CD14-positive monocyte (primary cell): ENCODE results near the gene KMT2C. TPM values are rescaled to one million over a fixed set of nuclear protein-coding genes. Genes with fewer than 3 reads are reported as not detected.
A peak's percentile ranks its signal among the peaks of the same experiment; 100 is the strongest.
"Not testable (repeated sequence)": the region's sequence is repeated elsewhere in the genome, so short reads cannot be mapped to it uniquely, and the experiment has no call there.

ENCODE experiments used
- DNase-seq, 3 donors: peaks; one replicate each; pipeline ENCODE4 v3.0.0-alpha.2; 2011 to 2022
- H2AFZ ChIP-seq: 2 replicates; pipeline ENCODE4 v1.6.0; 2012; ENCODE audit warnings: mild to moderate bottlenecking, low read depth, low read length, inconsistent platforms; ENCODE audit not compliant: insufficient read depth, poor library complexity, severe bottlenecking
- H3K27ac ChIP-seq, 2 donors: 1 replicate in 1 of 2; 2 replicates in 1 of 2; pipeline ENCODE4 v1.5.1; 2012 to 2013; ENCODE audit warnings: low read length in 2 of 2, control low read depth in 1 of 2, inconsistent platforms in 1 of 2, low read depth in 1 of 2, mild to moderate bottlenecking in 1 of 2
- H3K27me3 ChIP-seq, 2 donors: one replicate each; pipeline versions ENCODE4 v1.6.0 to v1.6.1; 2011 to 2013; ENCODE audit warnings: low read length in 2 of 2; ENCODE audit not compliant: control insufficient read depth in 2 of 2, insufficient read depth in 2 of 2
- H3K36me3 ChIP-seq, 2 donors: replicated peaks in 1 of 2; 1 replicate in 1 of 2; 2 replicates in 1 of 2; pipeline versions ENCODE4 v1.5.1 to v1.6.1; 2012 to 2013; ENCODE audit warnings: low read length in 2 of 2, control low read depth in 1 of 2, inconsistent platforms in 1 of 2, mild to moderate bottlenecking in 1 of 2; ENCODE audit not compliant: insufficient read depth in 2 of 2, control insufficient read depth in 1 of 2
- H3K4me1 ChIP-seq, 2 donors: 1 replicate in 1 of 2; 2 replicates in 1 of 2; pipeline versions ENCODE4 v1.5.1 to v1.6.1; 2012 to 2013; ENCODE audit warnings: low read length in 2 of 2, control low read depth in 1 of 2, inconsistent platforms in 1 of 2, mild to moderate bottlenecking in 1 of 2, moderate library complexity in 1 of 2; ENCODE audit not compliant: insufficient read depth in 2 of 2, control insufficient read depth in 1 of 2
- H3K4me2 ChIP-seq: replicated peaks from 2 replicates; pipeline ENCODE3; 2012; ENCODE audit warnings: low read length, moderate library complexity, mild to moderate bottlenecking; ENCODE audit not compliant: poor library complexity, severe bottlenecking; ENCODE audit errors: extremely low read depth
- H3K4me3 ChIP-seq, 3 experiments: fragments of 200-600 bp in 1 of 3; sonication (generic) in 1 of 3; replicated peaks in 1 of 3; 1 replicate in 2 of 3; 2 replicates in 1 of 3; pipeline ENCODE4 v1.5.1; 2011 to 2013; ENCODE audit warnings: low read length in 3 of 3, mild to moderate bottlenecking in 3 of 3, control low read depth in 2 of 3, low read depth in 2 of 3, inconsistent platforms in 1 of 3, moderate library complexity in 1 of 3
- H3K79me2 ChIP-seq: 2 replicates; pipeline ENCODE4 v1.6.0; 2012; ENCODE audit warnings: mild to moderate bottlenecking, control low read depth, inconsistent platforms, low read length, moderate library complexity; ENCODE audit not compliant: insufficient read depth
- H3K9ac ChIP-seq: 2 replicates; pipeline ENCODE4 v1.6.0; 2017; ENCODE audit warnings: low read length, mild to moderate bottlenecking; ENCODE audit not compliant: insufficient read depth, poor library complexity, severe bottlenecking
- H3K9me3 ChIP-seq, 2 donors: replicated peaks in 1 of 2; 1 replicate in 1 of 2; 2 replicates in 1 of 2; pipeline versions ENCODE4 v1.5.1 to v1.6.1; 2012 to 2013; ENCODE audit warnings: low read length in 2 of 2, control low read depth in 1 of 2; ENCODE audit not compliant: control insufficient read depth in 1 of 2, insufficient read depth in 1 of 2
- H4K20me1 ChIP-seq: 2 replicates; pipeline ENCODE4 v1.6.0; 2012; ENCODE audit warnings: mild to moderate bottlenecking, low read length, control low read depth, moderate library complexity; ENCODE audit not compliant: insufficient read depth
- H3K27ac Mint-ChIP-seq, 7 donors: one replicate each; pipeline ENCODE4 v1.8.0; 2020; ENCODE audit warnings: mild to moderate bottlenecking in 7 of 7, mixed read lengths in 7 of 7, moderate library complexity in 6 of 7, inconsistent platforms in 2 of 7
- H3K27me3 Mint-ChIP-seq, 3 donors: one replicate each; pipeline ENCODE4 v1.8.0; 2021 to 2022; ENCODE audit warnings: low read depth in 3 of 3, mild to moderate bottlenecking in 3 of 3, mixed read lengths in 3 of 3, moderate library complexity in 3 of 3, inconsistent platforms in 1 of 3
- H3K36me3 Mint-ChIP-seq, 2 donors: one replicate each; pipeline ENCODE4 v1.8.0; 2020; ENCODE audit warnings: mixed read lengths in 2 of 2, inconsistent platforms in 1 of 2, mild to moderate bottlenecking in 1 of 2
- H3K4me1 Mint-ChIP-seq: one replicate; pipeline ENCODE4 v1.8.0; 2020; ENCODE audit warnings: mild to moderate bottlenecking, mixed read lengths
- H3K4me3 Mint-ChIP-seq, 2 donors: one replicate each; pipeline ENCODE4 v1.8.0; 2020; ENCODE audit warnings: mild to moderate bottlenecking in 2 of 2, mixed read lengths in 2 of 2, moderate library complexity in 1 of 2
- H3K9me3 Mint-ChIP-seq, 7 donors: one replicate each; pipeline ENCODE4 v1.8.0; 2020 to 2022; ENCODE audit warnings: mixed read lengths in 7 of 7, mild to moderate bottlenecking in 6 of 7, moderate library complexity in 6 of 7, inconsistent platforms in 2 of 7
- CTCF ChIP-seq: fragments of 200-600 bp; IDR thresholded peaks from one replicate; pipeline ENCODE4 v1.8.0; 2022; ENCODE audit warnings: antibody characterized with exemption, mild to moderate bottlenecking
- WGBS: methylation state at CpG from one replicate; pipeline ENCODE4 v1.1.5; 2013; ENCODE audit warnings: missing lambda C conversion rate; ENCODE audit not compliant: insufficient coverage; 5-methylcytosine and 5-hydroxymethylcytosine counted together
- intact Hi-C, 2 donors: fragments of 100-400 bp; cut with micrococcal nuclease; formaldehyde crosslinking; loops; one replicate each; pipeline versions ENCODE4 v1.15.0 to v1.15.1; 2023
- polyA plus RNA-seq, 3 donors: library from polyadenylated mRNA; depleted of rRNA in 1 of 3; unstranded in 2 of 3; stranded (reverse) in 1 of 3; fragments of 300-500 nt in 2 of 3; fragments of >200 nt in 1 of 3; fragmentation: Illumina TruSeq in 2 of 3; gene quantifications; 1 replicate in 2 of 3; 2 replicates in 1 of 3; pipeline ENCODE4 v1.2.3, GENCODE V29; 2012 to 2021

KMT2C gene
- polyA plus RNA-seq, 3 donors, result 4.5 to 26.1 (median 7.3) TPM

GRCh38 chr7:152392254-152392653 lies 43.5 kb downstream of the KMT2C start:
- no peak overlapping the region for H2AFZ ChIP-seq
- no peak overlapping the region for H3K4me3 Mint-ChIP-seq
- peaks cover 0 to 11% (median 2%) of the 10 kb centered on the region in 7 donors for H3K9me3 Mint-ChIP-seq
- peaks cover 0 to 3% of the 10 kb centered on the region in 2 donors for H3K4me1 ChIP-seq
- TF ChIP-seq CTCF, result no peak
- H3K27me3 ChIP-seq, result no peaks in the 10 kb centered on the region
- peak overlapping the region in 4 of 7 donors; percentile 8 to 46 (median 28) for H3K27ac Mint-ChIP-seq
- H3K79me2 ChIP-seq, result peaks cover 100% of the 10 kb centered on the region
- no peak for DNase-seq
- H3K4me1 Mint-ChIP-seq, result peaks cover 39% of the 10 kb centered on the region
- no peaks in the 10 kb centered on the region for H3K36me3 ChIP-seq
- H4K20me1 ChIP-seq, result peaks cover 98% of the 10 kb centered on the region
- peak overlapping the region in 1 of 2 donors; percentile 30 for H3K27ac ChIP-seq
- no peaks in the 10 kb centered on the region for H3K36me3 Mint-ChIP-seq
- H3K9ac ChIP-seq, result no peak overlapping the region
- no peak overlapping the region for H3K4me3 ChIP-seq
- no peak overlapping the region for H3K4me2 ChIP-seq
- no peaks in the 10 kb centered on the region for H3K27me3 Mint-ChIP-seq
- intact Hi-C loops, result no loop called here
- H3K9me3 ChIP-seq, result peaks cover 0 to 4% of the 10 kb centered on the region in 2 donors
- no CpG with 5 or more reads among the region's 1 CpG for WGBS

GRCh38 chr7:152386136-152386764 lies 49.6 kb downstream of the KMT2C start:
- intact Hi-C loops, H3K4me1 ChIP-seq, H2AFZ ChIP-seq, DNase-seq, H3K4me3 Mint-ChIP-seq, H3K36me3 Mint-ChIP-seq, H3K27me3 Mint-ChIP-seq, H3K9ac ChIP-seq, H3K4me2 ChIP-seq, H3K36me3 ChIP-seq, H3K27ac ChIP-seq, H3K4me3 ChIP-seq, H3K27me3 ChIP-seq: not testable (repeated sequence)
- Histone ChIP-seq H3K9me3 (peaks cover 0 to 20% of the 10 kb centered on the region in 2 donors), H3K79me2 (peaks cover 94% of the 10 kb centered on the region), H4K20me1 (peaks cover 96% of the 10 kb centered on the region)
- peaks cover 13% of the 10 kb centered on the region for H3K4me1 Mint-ChIP-seq
- peaks cover 0 to 14% (median 2%) of the 10 kb centered on the region in 7 donors for H3K9me3 Mint-ChIP-seq
- WGBS, result 100% methylated on average over 1 of the region's 5 CpGs
- H3K27ac Mint-ChIP-seq, result peak overlapping the region in 3 of 7 donors; percentile 14 to 76 (median 30)

- H3K4me1 ChIP-seq, H3K9ac ChIP-seq, H3K27ac Mint-ChIP-seq, H3K36me3 Mint-ChIP-seq, H3K36me3 ChIP-seq, H2AFZ ChIP-seq, H3K4me3 ChIP-seq, intact Hi-C loops, H3K4me2 ChIP-seq, H3K27ac ChIP-seq, H3K27me3 ChIP-seq, H3K4me3 Mint-ChIP-seq, H3K27me3 Mint-ChIP-seq, H3K4me1 Mint-ChIP-seq, DNase-seq: not testable (repeated sequence)
- Histone ChIP-seq H3K79me2 (peaks cover 94% of the 10 kb centered on the region), H3K9me3 (peaks cover 6 to 25% of the 10 kb centered on the region in 2 donors), H4K20me1 (peaks cover 98% of the 10 kb centered on the region)
- H3K9me3 Mint-ChIP-seq, result peaks cover 2 to 21% (median 3%) of the 10 kb centered on the region in 7 donors
- WGBS, result 93% methylated on average over 1 of the region's 4 CpGs
These were observed 51.3 kb downstream of the KMT2C start for GRCh38 chr7:152384235-152385200.
